Osteoblast (primary cell): ENCODE results near the gene FAM120B. TPM values are rescaled to one million over a fixed set of nuclear protein-coding genes. Genes with fewer than 3 reads are reported as not detected.
A peak's percentile ranks its signal among the peaks of the same experiment; 100 is the strongest.

Source experiments
- DNase-seq: peaks from one replicate; pipeline ENCODE4 v3.0.0; 2011; ENCODE audit warnings: low spot score, mixed read lengths; ENCODE audit not compliant: insufficient read length; ENCODE audit errors: missing footprints
- H2AFZ ChIP-seq: 2 replicates; pipeline ENCODE4 v1.6.0; 2011; ENCODE audit warnings: mild to moderate bottlenecking, low read length
- H3K27ac ChIP-seq: 2 replicates; pipeline ENCODE4 v1.5.1; 2011; ENCODE audit warnings: mild to moderate bottlenecking, low read depth, low read length, moderate library complexity
- H3K27me3 ChIP-seq: 2 replicates; pipeline ENCODE4 v1.6.0; 2012; ENCODE audit warnings: mild to moderate bottlenecking, control low read depth, inconsistent platforms, low read length, moderate library complexity; ENCODE audit not compliant: insufficient read depth
- H3K36me3 ChIP-seq: 2 replicates; pipeline ENCODE4 v1.5.1; 2011; ENCODE audit warnings: mild to moderate bottlenecking, low read length, control low read depth, moderate library complexity; ENCODE audit not compliant: insufficient read depth
- H3K4me1 ChIP-seq: 2 replicates; pipeline ENCODE4 v1.5.1; 2011; ENCODE audit warnings: mild to moderate bottlenecking, low read length, control low read depth, moderate library complexity; ENCODE audit not compliant: insufficient read depth
- H3K4me2 ChIP-seq: 2 replicates; pipeline ENCODE4 v1.6.0; 2011; ENCODE audit warnings: mild to moderate bottlenecking, low read length; ENCODE audit not compliant: insufficient read depth
- H3K4me3 ChIP-seq: fragments of 200-600 bp; sonication (generic); 3 replicates; pipeline ENCODE4 v1.5.1; 2012; ENCODE audit warnings: mild to moderate bottlenecking, low read length, inconsistent platforms; ENCODE audit not compliant: insufficient read depth
- H3K79me2 ChIP-seq: 2 replicates; pipeline ENCODE4 v1.6.0; 2012; ENCODE audit warnings: mild to moderate bottlenecking, low read length, control low read depth, inconsistent platforms; ENCODE audit not compliant: insufficient read depth
- H3K9me3 ChIP-seq: 2 replicates; pipeline ENCODE4 v1.5.1; 2011; ENCODE audit warnings: low read depth, low read length, control low read depth
- H4K20me1 ChIP-seq: 2 replicates; pipeline ENCODE4 v1.6.0; 2012; ENCODE audit warnings: mild to moderate bottlenecking, low read length, control low read depth; ENCODE audit not compliant: insufficient read depth
- total RNA-seq: library from RNA; depleted of rRNA; stranded (reverse); fragments of >200 nt; gene quantifications from 2 replicates; pipeline ENCODE4 v1.2.3, GENCODE V29; 2012
- TF ChIP-seq, protein P1 (sequence below): IDR thresholded peaks from 2 replicates; pipeline ENCODE4 v1.5.1; 2011; ENCODE audit warnings: mild to moderate bottlenecking, low read depth, low read length, moderate library complexity; ENCODE audit errors: extremely low read depth

FAM120B gene
- total RNA-seq, 1 donor: 13.4 TPM

DNA sequence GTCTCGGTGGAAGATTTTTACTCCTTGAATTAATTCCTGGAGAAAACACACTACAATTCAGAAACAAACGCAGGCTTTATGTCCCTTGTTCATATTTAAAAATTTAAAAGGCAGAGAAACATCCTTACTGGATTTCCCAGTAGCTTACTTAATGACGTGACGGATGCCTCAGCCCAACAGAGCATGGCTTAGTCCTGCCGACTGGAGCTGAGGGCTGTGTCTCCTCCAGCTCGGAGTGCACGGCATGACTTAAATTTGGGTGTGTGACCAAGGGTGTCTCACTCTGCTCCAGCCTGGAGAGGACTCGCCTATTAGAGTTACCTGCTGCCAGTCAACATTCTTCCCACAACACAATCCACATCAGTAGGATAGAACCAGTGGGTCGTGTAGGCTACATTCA lies 139.4 kb downstream of the FAM120B start:
- TF ChIP-seq, protein P1, sequence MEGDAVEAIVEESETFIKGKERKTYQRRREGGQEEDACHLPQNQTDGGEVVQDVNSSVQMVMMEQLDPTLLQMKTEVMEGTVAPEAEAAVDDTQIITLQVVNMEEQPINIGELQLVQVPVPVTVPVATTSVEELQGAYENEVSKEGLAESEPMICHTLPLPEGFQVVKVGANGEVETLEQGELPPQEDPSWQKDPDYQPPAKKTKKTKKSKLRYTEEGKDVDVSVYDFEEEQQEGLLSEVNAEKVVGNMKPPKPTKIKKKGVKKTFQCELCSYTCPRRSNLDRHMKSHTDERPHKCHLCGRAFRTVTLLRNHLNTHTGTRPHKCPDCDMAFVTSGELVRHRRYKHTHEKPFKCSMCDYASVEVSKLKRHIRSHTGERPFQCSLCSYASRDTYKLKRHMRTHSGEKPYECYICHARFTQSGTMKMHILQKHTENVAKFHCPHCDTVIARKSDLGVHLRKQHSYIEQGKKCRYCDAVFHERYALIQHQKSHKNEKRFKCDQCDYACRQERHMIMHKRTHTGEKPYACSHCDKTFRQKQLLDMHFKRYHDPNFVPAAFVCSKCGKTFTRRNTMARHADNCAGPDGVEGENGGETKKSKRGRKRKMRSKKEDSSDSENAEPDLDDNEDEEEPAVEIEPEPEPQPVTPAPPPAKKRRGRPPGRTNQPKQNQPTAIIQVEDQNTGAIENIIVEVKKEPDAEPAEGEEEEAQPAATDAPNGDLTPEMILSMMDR: no peak
- Histone ChIP-seq H3K4me3 (no peak overlapping the region), H3K79me2 (no peaks in the 10 kb centered on the region), H3K9me3 (no peaks in the 10 kb centered on the region), H3K4me2 (no peak overlapping the region), H2AFZ (no peak overlapping the region), H4K20me1 (no peaks in the 10 kb centered on the region), H3K27ac (no peak overlapping the region), H3K36me3 (no peaks in the 10 kb centered on the region), H3K4me1 (peaks cover 3% of the 10 kb centered on the region), H3K27me3 (peaks cover 13% of the 10 kb centered on the region)
- peak; percentile 65 for DNase-seq

DNA sequence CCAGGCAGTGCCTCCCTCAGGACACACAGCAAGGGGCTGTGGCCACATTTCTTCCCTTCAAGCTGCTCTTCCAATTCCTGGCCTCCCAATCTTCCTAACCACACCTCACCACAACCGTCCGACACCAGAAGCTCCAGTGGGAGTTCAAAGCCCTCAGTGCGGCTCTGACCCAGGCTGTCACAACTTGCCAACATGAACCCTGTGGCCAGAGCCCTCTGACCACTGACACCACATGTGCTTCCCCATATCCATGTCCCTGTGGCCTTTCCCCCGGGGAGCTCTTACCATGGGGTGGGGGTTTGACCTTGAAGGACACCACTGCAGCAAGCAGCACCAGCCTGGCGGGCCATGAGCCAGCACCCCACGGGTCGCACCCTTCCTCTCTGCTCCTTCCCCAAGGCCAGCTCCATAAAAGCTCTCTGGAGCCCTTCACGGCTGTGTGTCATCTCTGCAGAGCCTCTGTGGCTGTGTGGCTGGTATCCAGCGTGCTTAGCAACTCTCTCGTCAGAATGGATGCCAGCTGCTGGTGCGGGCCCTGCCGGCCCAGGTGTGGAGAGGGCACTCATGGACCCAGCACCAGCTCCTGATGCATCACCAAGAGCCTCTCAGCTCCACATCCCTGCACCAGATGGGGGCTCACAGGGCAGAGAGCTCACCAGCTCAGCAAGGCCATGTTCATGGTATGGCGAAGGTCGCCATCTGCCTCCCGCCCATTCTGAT lies 140.4 kb downstream of the FAM120B start:
- peak; percentile 84 for DNase-seq
- TF ChIP-seq, protein P1: no peak

DNA sequence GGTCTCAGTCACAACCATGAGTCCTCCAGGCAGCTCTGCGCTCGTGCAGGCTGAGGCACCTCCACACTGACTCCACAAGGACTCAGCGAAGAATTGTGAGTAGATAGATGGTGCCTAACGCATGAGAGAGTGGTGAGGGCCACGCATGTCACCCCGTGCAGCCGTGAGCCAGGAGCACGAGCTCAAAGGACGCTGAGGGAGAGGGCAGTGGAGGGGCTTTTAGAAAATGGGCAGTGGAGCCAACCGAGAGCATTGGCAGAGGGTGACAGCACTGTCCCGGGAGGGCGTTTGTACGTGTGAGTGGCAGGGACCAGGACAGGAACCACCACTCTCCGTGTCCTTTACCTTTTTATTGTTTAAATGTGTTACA lies 141.0 kb downstream of the FAM120B start:
- Histone ChIP-seq H3K4me3 (no peak overlapping the region), H3K36me3 (no peaks in the 10 kb centered on the region), H3K9me3 (no peaks in the 10 kb centered on the region), H3K79me2 (no peaks in the 10 kb centered on the region), H2AFZ (no peak overlapping the region), H3K27me3 (peaks cover 13% of the 10 kb centered on the region), H3K27ac (no peak overlapping the region), H3K4me1 (no peaks in the 10 kb centered on the region), H3K4me2 (no peak overlapping the region), H4K20me1 (no peaks in the 10 kb centered on the region)
- DNase-seq: no peak
- TF ChIP-seq, protein P1: no peak

More for the DNA sequence above, 140.4 kb downstream of the FAM120B start:
- Histone ChIP-seq H3K79me2 (no peaks in the 10 kb centered on the region), H3K9me3 (no peaks in the 10 kb centered on the region), H3K4me1 (no peaks in the 10 kb centered on the region), H2AFZ (no peak overlapping the region), H3K36me3 (no peaks in the 10 kb centered on the region), H4K20me1 (no peaks in the 10 kb centered on the region), H3K4me3 (no peak overlapping the region), H3K27ac (no peak overlapping the region), H3K4me2 (no peak overlapping the region), H3K27me3 (peaks cover 13% of the 10 kb centered on the region)

DNA sequence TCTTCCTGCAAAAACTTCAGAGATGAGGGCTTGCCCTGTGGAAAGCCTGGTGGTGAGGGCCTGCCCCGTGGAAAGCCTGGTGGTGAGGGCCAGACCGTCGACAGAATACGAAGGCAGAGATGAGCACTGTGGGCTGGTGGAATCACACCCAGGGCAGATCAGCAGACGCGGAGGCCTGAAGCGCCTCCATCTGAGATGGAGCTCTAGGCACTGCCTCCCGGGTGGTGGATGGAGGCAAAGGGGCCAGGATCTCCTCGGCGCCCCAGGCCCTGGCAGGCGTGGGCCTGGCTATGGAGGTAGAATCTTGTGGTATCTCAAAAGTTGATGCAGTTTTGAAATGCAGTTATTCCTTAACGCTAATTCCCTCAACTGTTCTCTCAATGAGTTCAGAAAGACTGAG lies 141.8 kb downstream of the FAM120B start:
- Histone ChIP-seq H3K79me2 (no peaks in the 10 kb centered on the region), H2AFZ (no peak overlapping the region), H3K9me3 (no peaks in the 10 kb centered on the region), H3K27me3 (peaks cover 13% of the 10 kb centered on the region), H3K4me2 (no peak overlapping the region), H3K4me3 (no peak overlapping the region), H3K4me1 (no peaks in the 10 kb centered on the region), H3K27ac (no peak overlapping the region), H3K36me3 (no peaks in the 10 kb centered on the region), H4K20me1 (no peaks in the 10 kb centered on the region)
- TF ChIP-seq, protein P1: no peak
- DNase-seq: peak; percentile 52
